Colon (tissue), 2 donors: ENCODE data around the gene MGAT1.

ENCODE experiments used
- FAIRE-seq: peaks from 2 replicates; lab custom pipeline; 2012; peaks lifted over from hg19 to GRCh38; lab: Jason Lieb, UNC
- donor health status: control.
- donor health status: control.

MGAT1 gene

DNA sequence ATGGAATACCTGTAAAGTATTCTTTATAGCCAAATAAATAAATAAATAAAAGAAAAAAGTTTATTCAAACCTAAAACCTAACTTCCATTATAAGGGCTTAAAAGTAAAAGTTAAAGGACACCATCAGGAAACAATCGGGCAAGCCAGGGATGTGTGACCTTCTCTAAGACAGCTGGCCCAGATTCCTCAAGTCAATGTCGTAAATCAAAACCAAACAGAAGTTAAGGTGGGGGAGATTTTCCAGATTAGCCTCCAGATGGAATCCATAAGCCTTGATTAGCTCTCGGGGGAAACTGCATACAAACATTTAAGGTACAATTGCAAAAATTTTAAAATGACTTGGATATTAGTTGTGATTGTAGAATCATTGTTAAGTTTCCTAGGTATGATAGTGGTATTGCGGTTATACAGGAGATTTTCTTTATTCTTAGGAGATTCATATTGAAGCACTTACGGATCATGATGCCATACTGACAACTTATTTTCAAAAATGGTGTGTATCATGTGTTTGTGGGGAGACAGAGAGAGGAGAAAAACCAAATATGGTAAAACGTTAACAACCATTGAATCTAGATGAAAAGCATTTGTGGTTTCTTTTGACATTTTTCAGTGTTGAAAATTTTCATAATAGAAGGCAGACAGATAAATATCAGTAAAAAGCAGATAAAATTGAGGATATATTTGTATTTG, 21.5 kb upstream of the MGAT1 start:
- FAIRE-seq: no peak

DNA sequence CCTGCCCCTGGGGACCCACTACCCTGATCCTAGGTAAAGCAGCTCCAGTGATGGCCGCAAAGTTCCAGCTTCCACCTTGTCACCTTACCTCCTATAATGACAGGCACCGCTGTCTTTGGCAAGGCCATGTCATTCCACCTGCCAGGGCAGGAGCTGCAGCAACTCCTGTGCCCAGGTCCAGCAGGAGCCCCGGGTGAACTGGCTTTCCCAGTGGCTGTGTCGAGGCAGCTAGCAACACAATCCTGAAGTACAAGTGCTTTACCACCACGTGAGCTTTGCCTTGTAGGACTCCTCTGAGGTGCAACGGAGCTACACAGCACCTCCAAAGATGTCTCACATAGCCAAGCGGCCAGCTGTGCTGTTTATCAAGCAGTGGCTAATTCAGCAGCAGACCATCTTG, 20.7 kb upstream of the MGAT1 start:
- FAIRE-seq: no peak

DNA sequence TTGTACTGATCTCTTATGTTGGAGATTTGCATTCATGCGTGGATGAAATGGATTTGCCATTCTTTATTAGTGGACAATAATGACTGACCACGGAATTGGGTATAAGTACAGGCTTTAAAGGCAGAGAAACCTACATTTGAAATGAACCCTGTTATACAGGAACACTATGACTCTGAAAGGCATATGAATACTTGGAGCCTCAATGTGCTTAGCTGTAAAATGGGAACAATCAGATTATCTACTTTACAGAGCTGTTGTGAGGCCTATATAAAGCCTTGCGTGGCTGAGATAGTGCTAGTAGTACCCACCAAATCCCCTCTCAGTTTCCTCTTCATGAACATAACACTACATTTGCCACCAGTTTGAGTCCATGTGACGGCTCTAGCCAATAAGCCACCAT, 18.9 kb upstream of the MGAT1 start:
- FAIRE-seq: no peak

DNA sequence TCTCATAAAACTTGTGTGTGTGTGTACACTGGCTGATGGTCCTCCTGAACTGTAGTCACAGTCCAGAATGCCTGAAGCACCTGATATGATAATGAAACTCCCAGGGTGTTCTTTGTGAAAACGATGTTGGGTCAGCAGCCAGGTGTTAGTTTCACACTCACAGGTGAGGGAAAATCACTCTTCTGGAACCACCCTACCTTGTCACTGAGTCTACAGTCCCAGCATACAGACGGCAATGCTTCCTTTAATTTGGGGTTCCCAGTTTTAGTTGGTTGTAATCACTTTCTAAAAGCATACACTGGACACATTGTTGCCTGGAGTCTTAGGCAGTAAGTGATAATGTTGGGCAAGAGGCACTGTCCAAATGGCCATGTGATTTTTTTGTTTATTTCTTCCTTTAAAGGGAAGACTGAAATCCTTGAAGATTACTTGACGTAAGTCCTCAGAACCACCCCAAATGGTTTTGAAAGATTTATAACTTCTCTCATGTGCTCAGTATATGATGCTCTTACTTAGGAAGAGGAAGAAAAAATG, 18.2 kb upstream of the MGAT1 start:
- FAIRE-seq: no peak

- no peak for FAIRE-seq
These were observed 16.2 kb upstream of the MGAT1 start for GRCh38 chr5:180818677-180819341.

GRCh38 chr5:180817893-180818674, 15.5 kb upstream of the MGAT1 start:
- no peak for FAIRE-seq

- no peak for FAIRE-seq
These were observed 14.3 kb upstream of the MGAT1 start for GRCh38 chr5:180816608-180817534.

- FAIRE-seq: no peak
These were observed 12.8 kb upstream of the MGAT1 start for GRCh38 chr5:180815293-180815917.

- FAIRE-seq: no peak
These were observed 10.8 kb upstream of the MGAT1 start for GRCh38 chr5:180813420-180813819.

DNA sequence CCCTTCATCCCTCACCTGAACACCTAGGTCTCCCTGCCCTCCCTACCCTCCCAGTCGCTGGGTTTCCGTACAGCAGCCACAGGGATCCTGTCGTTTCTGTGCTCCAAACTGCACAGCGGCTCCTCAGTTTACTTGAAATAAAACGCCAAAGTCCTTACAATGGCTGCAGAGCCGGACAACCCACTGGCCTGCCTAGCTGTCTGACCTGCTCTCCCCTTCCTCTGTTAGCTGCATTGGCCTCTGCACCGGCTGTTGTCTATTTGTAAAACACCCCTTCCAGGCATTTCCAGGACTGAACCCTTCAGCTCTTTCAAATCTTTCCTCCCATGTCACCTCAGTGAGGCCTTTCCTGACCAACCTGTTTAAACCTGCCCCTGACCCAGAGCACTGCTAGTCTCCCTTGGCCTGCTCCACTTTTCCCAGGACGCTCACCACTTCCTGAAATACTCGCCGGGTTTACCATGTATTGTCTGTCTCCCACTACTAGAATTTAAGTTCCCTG, 9.1 kb upstream of the MGAT1 start:
- FAIRE-seq: no peak

GRCh38 chr5:180810959-180811622, 8.5 kb upstream of the MGAT1 start:
- FAIRE-seq: no peak

DNA sequence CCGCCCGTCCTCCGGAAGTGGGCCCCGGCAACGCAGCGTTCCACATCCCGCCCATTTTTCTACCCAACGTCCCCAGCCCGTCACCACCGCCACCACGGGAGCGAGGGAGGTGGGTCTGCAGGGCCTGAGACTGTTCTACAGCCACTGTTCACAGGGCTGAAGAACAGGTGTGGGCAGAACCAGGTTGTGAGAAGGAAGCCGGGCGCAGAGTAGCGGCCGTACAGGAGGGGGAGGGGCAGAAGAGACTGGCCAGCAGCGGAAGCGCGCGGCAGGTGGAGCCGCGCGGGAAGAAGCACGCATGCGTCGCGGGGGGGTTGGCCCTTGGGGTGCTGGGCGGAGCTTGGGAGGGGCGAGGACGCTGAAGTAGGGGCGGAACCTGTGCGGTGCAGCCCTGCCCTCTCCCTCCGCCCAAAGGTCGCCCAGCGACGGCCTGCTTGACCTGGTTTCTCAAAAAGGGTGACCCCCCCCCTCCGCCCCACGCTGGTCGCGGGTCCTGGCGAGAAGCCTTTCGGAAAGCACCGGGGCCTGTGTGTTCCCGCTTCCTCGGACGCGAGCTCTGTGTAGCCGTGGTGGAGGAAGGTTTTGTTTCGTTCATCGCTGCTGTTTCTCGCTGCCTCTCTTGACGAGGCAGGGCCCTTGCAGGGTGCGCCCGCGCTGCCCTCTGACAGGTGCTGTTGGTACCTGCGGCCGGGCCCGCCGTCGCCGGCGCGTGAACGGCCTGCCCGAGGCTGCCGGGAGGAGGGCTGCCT, 7.8 kb upstream of the MGAT1 start:
- no peak for FAIRE-seq

DNA sequence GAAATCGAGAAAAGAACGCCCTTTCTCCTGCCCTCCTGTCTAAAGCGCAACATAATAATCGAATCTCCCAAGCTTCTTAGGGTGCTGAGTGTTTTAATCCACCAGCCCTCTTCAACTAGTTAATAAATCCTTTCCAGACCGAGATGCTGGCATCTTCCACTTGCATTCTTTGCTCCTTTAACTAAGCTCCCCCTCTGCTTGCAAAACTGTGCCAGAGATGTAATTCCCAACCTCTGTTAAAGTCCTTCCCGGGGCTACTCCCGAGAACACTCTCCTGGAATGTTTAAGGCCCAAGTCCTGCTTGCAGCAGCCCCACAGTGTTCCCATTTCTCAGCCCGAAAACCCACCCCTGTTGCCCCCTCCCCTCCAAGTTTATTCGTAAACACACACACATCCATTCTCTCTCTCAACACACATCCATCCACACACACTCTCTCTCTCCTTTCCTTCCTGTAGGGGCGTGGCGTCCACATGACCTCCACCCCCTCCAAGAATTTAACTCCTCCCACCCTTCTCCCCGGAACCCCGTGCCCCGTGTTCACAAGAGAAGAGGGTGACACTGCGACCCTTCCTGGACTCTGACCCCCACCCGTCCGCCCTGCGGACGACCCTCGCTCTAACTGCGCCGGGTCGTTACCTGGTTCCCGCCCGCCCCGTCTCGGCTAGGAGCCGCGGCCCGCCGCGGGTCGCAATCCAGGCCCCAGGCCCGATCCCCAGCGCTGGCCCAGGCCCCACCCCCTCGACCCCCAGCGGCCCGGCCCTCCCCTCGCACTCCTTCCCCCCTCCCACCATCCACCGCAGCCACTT, 7.0 kb upstream of the MGAT1 start:
- FAIRE-seq: no peak

DNA sequence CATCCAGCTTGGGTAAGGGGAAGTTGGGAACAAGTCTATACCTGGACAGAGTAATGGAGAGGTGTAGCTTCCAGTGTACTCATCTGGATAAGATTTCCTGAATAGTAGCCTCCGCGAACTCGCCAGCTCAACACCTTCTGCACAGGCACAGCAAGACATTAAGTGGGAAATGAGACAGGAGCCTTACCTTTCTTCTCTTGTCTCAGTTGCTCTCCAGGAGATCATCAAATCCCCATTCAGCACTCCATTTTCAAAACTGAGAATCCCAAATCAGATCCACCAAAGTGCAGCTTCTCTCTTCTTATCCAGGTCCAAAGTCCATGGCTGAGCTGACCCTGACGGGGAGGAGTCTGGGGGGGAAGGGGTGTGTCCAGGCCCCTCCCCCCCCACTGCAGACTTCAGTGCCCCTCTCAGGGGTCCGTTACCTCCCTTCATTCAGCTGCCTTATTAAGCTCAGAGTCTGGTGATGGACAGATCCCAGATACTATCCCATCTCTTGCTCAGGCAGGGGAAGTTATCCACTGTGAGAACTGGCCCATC, 5.9 kb upstream of the MGAT1 start:
- FAIRE-seq: no peak

- no peak for FAIRE-seq
These were observed 5.2 kb upstream of the MGAT1 start for GRCh38 chr5:180807654-180808414.

DNA sequence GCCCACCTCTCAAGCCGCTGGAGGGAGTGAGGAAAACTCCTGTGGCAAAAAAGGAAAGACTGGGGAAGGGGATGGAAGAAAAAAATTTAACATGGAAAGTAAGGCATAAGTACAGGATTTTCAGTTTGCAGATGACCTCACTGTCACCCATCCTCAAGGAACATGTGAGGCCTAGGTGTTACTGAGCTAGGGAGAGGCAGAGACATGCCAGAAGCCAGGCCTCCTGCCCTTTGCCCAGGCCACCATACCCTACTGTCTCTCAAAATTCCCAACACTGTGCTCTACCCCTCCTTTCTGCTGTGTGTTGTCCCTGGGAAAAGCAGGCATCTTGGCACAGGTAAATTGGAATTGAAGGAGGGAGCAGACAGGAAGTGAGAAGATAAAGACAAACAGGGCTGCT, 4.4 kb upstream of the MGAT1 start:
- no peak for FAIRE-seq

DNA sequence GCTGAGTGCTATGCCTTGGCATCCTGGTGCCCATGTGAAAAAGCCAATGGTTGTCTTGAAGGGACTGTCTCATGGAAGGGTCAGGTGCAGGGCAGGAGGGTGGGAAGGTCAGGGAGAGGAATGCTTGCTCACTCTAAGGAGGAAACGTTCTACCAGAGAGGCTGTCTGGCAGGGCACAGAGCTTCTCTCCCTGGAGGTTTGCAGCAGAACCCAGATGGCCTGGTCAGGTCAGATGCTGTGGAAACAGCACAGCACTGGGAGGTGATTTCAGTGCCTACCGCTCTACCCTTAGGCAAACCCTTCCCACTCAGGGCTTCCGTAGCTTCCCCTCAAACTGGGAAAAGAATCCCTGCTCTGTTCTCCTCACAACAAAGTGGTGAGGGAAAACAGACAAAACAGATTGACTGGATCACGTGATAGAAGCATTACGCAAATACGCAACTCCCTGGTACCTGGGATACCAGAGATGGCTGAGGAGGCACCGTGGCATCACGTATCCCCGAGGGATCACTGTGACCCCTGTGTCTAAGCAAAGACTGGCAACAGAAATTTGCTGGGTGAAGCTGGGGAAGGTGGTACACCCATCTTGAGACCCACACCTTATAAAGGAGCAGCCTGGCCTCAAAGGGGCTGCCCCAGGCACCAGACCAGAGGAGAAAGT, 3.9 kb upstream of the MGAT1 start:
- no peak for FAIRE-seq
